H54 (cell line): ENCODE results near the gene MYO16.

Experiments
- DNase-seq: peaks from one replicate; pipeline ENCODE4 v3.0.0; 2011; ENCODE audit warnings: low spot score, mixed read lengths; ENCODE audit not compliant: insufficient read length
- FAIRE-seq: peaks from 3 replicates; lab custom pipeline; 2011; peaks lifted over from hg19 to GRCh38; lab: Jason Lieb, UNC
- POLR2A ChIP-seq: IDR thresholded peaks from 2 replicates; pipeline ENCODE4 v1.6.1; 2011; ENCODE audit warnings: low read depth, mild to moderate bottlenecking, low read length

The MYO16 gene

GRCh38 chr13:108632649-108633167 is 3.3 kb downstream of the MYO16 start:
- DNase-seq (no peak), FAIRE-seq (no peak)
- no peak for TF ChIP-seq POLR2A

DNA sequence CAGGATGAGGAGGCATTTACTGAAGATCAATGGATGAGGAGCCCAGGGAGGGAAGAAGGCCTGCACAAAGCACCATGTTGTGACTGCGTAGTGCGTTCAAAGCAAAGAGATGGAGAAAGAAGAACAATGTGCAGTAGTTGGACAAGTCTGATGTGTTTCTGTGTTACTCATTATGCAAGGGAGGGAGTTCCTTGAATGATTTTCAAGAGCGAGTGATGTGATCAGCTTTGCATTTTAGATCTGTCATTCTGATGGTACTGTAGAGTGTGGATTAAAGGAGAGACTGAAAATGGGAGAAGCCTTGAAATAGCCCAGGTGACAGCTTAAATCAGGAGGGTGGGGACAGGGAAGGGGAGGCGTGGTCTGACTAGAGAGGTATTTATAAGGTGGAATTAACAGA is 9.5 kb downstream of the MYO16 start:
- no peak for TF ChIP-seq POLR2A
- no peak for DNase-seq
- FAIRE-seq = no peak

DNA sequence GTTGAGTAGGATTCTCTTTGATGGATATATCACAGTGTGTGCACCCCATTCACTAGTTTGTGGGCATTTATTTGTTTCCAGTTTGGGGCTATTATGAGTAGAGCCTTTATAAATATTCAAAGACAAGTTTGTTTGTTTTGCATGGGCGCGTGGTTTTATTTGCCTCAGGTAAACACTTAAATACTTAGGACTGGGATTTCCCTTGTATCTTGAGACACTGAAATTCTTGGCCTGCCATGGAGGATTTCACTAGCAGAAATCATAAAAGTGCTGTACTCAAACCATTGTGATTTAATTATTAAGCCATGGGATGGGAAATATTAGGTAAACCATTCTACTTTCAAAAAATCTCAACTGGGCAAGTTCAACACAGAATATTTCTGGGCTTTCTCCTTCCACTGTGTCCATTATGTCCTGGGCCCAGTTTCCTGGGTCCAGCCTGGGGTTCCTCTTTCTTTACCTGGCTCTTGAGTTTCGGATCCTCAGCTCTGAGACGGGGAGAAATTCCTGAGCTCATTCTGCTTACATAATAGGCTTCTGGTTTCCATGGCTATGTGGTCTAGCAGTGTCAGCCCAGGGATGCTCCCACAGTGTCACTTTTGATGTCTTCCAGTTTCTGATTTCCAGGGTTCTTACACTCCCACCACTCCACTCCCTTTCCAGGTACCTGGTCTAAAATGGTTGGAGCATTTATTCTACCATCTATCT is 14.4 kb downstream of the MYO16 start:
- DNase-seq (no peak), FAIRE-seq (no peak)
- no peak for TF ChIP-seq POLR2A

- DNase-seq = no peak
- TF ChIP-seq POLR2A = no peak
- no peak for FAIRE-seq
Observed at GRCh38 chr13:108645376-108645775, 16.0 kb downstream of the MYO16 start.

GRCh38 chr13:108650271-108650670 is 20.9 kb downstream of the MYO16 start:
- no peak for TF ChIP-seq POLR2A
- DNase-seq (no peak), FAIRE-seq (no peak)

GRCh38 chr13:108656742-108657141 is 27.3 kb downstream of the MYO16 start:
- FAIRE-seq (no peak), DNase-seq (no peak)
- TF ChIP-seq POLR2A = no peak

DNA sequence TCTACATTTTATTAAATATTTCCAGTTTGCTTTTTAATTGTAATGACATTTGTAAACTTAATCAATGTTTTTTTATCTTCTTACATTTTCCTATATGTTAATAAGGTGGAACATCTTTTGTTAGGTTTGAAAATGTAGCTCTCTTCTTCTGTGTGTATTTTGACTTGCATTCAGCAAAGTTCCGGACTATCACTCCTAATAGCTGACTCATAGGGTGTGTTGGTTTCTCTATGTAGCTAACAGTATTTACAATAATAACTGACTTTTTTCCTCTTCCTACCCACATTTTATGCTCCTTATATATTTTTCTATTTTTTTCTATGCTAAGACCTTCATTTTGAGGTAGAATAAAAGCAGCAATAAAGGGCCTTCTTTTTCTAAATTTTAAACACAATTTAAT is 28.1 kb downstream of the MYO16 start:
- DNase-seq (no peak), FAIRE-seq (no peak)

GRCh38 chr13:108662528-108662927 is 33.1 kb downstream of the MYO16 start:
- TF ChIP-seq POLR2A = no peak
- no peak for DNase-seq
- no peak for FAIRE-seq

More for the DNA sequence above, 28.1 kb downstream of the MYO16 start:
- TF ChIP-seq POLR2A = no peak

GRCh38 chr13:108663710-108664109 is 34.3 kb downstream of the MYO16 start:
- DNase-seq = no peak
- FAIRE-seq = no peak
- TF ChIP-seq POLR2A = no peak

- DNase-seq (no peak), FAIRE-seq (no peak)
- no peak for TF ChIP-seq POLR2A
Observed at GRCh38 chr13:108667205-108667604, 37.8 kb downstream of the MYO16 start.

DNA sequence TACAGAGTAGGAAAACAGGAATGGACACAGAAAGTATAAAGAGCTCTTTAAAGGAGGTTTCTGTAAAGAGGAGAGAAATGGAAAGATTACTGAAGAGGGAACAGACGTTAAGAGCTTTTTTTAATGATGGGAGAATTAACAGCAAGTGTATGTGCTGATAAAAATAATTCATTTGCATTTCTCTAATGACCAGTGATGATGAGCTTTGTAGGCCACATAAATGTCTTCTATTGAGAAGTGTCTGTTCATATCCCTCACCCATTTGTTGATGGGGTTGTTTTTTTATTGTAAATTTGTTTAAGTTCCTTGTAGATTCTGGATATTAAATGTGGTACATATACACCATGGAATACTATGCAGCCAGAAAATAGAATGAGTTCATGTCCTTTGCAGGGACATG is 40.0 kb downstream of the MYO16 start:
- FAIRE-seq = no peak
- no peak for DNase-seq
- TF ChIP-seq POLR2A = no peak

GRCh38 chr13:108674346-108674745 is 44.9 kb downstream of the MYO16 start:
- FAIRE-seq = no peak
- TF ChIP-seq POLR2A = no peak
- DNase-seq = no peak

GRCh38 chr13:108674771-108675170 is 45.4 kb downstream of the MYO16 start:
- TF ChIP-seq POLR2A = no peak
- FAIRE-seq (no peak), DNase-seq (no peak)

GRCh38 chr13:108676620-108677019 is 47.2 kb downstream of the MYO16 start:
- no peak for DNase-seq
- no peak for FAIRE-seq
- no peak for TF ChIP-seq POLR2A

- TF ChIP-seq POLR2A = no peak
- FAIRE-seq (no peak), DNase-seq (no peak)
Observed at GRCh38 chr13:108677806-108678205, 48.4 kb downstream of the MYO16 start.
